GM12878 (cell line): ENCODE results near the gene P4HA2.

ENCODE experiments used
- BCLAF1 ChIP-seq: fragments of 450-650 bp; IDR thresholded peaks from 2 replicates; pipeline ENCODE4 v1.6.1; 2017; ENCODE audit warnings: antibody characterized with exemption, mild to moderate bottlenecking, moderate library complexity
- CBX5 ChIP-seq: sonication (generic); IDR thresholded peaks from 2 replicates; pipeline ENCODE4 v1.6.1; 2016; ENCODE audit warnings: low read depth, moderate library complexity, mild to moderate bottlenecking, inconsistent platforms
- CTCF ChIP-seq, 3 experiments: IDR thresholded peaks in 2 of 3; conservative IDR thresholded peaks in 1 of 3; 2 replicates each; pipeline ENCODE4 v1.5.1; 2011; ENCODE audit warnings: low read depth in 3 of 3, low read length in 3 of 3, mild to moderate bottlenecking in 3 of 3, control low read depth in 2 of 3, moderate library complexity in 2 of 3, inconsistent platforms in 1 of 3, mixed read lengths in 1 of 3; ENCODE audit not compliant: control insufficient read depth in 2 of 3, insufficient read depth in 1 of 3; ENCODE audit errors: extremely low read depth in 1 of 3
- EGR1 ChIP-seq, 2 experiments: IDR thresholded peaks; 1 replicate in 1 of 2; 2 replicates in 1 of 2; pipeline ENCODE4 v1.6.1; 2011 to 2012; ENCODE audit warnings: low read depth in 2 of 2, low read length in 2 of 2, borderline replicate concordance in 1 of 2, mild to moderate bottlenecking in 1 of 2, moderate library complexity in 1 of 2
- IKZF1 ChIP-seq: fragments of 450-650 bp; conservative IDR thresholded peaks from 2 replicates; pipeline ENCODE4 v1.6.1; 2017; ENCODE audit warnings: antibody characterized with exemption, mild to moderate bottlenecking
- NFIC ChIP-seq: IDR thresholded peaks from 2 replicates; pipeline ENCODE4 v1.6.1; 2012; ENCODE audit warnings: low read depth, mild to moderate bottlenecking, inconsistent platforms, low read length, moderate library complexity
- NFYB ChIP-seq: IDR thresholded peaks from 2 replicates; pipeline ENCODE4 v1.6.1; 2011; ENCODE audit warnings: low read depth, mild to moderate bottlenecking, low read length, improper control_type of control experiment, moderate library complexity; ENCODE audit not compliant: insufficient read depth
- RB1 ChIP-seq: fragments of 450-650 bp; formaldehyde crosslinking; IDR thresholded peaks from 2 replicates; pipeline ENCODE4 v1.6.1; 2017; ENCODE audit warnings: mild to moderate bottlenecking, borderline replicate concordance
- TF ChIP-seq, protein P1 (sequence below): IDR thresholded peaks from 2 replicates; pipeline ENCODE4 v1.6.1; 2011; ENCODE audit warnings: low read depth, mild to moderate bottlenecking, low read length, moderate library complexity, borderline replicate concordance; ENCODE audit errors: extremely low read depth

- no peak for TF ChIP-seq CTCF (IDR thresholded peaks at IDR 0.05 in 2 of 3, conservative IDR thresholded peaks at IDR 0.05 in 1 of 3; ENCODE audit: control insufficient read depth in 2 of 3, extremely low read depth in 1 of 3, insufficient read depth in 1 of 3, low read depth in 3 of 3, low read length in 3 of 3)
- TF ChIP-seq NFIC = no peak
- TF ChIP-seq, protein P1, sequence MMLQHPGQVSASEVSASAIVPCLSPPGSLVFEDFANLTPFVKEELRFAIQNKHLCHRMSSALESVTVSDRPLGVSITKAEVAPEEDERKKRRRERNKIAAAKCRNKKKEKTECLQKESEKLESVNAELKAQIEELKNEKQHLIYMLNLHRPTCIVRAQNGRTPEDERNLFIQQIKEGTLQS = no peak
- no peak for TF ChIP-seq CBX5
- peak in 1 of 2 experiments; percentile 33; a peak in 1 of 3 replicates for TF ChIP-seq EGR1 (IDR thresholded peaks at IDR 0.05; ENCODE audit: borderline replicate concordance in 1 of 2, low read depth in 2 of 2, low read length in 2 of 2)
- no peak for TF ChIP-seq RB1
- no peak for TF ChIP-seq IKZF1
- TF ChIP-seq BCLAF1 = no peak
- no peak for TF ChIP-seq NFYB
Measured at GRCh38 chr5:132264546-132265335, 37.1 kb upstream of the P4HA2 start.
